Brain pericyte (primary cell): ENCODE results near the gene HRAS.
"Not testable (repeated sequence)": the region's sequence is repeated elsewhere in the genome, so short reads cannot be mapped to it uniquely, and the experiment has no call there.

ENCODE experiments used
- DNase-seq: peaks from one replicate; pipeline ENCODE4 v3.0.0-alpha.2; 2012; ENCODE audit warnings: low read depth, low spot score

The HRAS gene

GRCh38 chr11:535519-536454 is at the start of gene HRAS:
HRAS (minus strand) TSS chr11:535576.
- DNase-seq, result peak; percentile 88

GRCh38 chr11:584287-584686 is 48.9 kb upstream of the HRAS start:
- no peak for DNase-seq

- no peak for DNase-seq
These were observed 46.4 kb upstream of the HRAS start for GRCh38 chr11:581752-582151.

- DNase-seq, result no peak
These were observed 46.0 kb upstream of the HRAS start for GRCh38 chr11:581342-581741.

GRCh38 chr11:579830-580601 is 44.6 kb upstream of the HRAS start:
- DNase-seq, result no peak

GRCh38 chr11:578276-579035 is 43.1 kb upstream of the HRAS start:
- no peak for DNase-seq

GRCh38 chr11:577611-577894 is 42.2 kb upstream of the HRAS start:
- no peak for DNase-seq

- no peak for DNase-seq
These were observed 41.6 kb upstream of the HRAS start for GRCh38 chr11:576811-577610.

GRCh38 chr11:575996-576768 is 40.8 kb upstream of the HRAS start, which contains the start of gene PHRF1:
PHRF1 (plus strand) TSS chr11:576470; CDS start chr11:581513, 5,043 bp downstream.
- peak; percentile 83 for DNase-seq

- DNase-seq, result no peak
These were observed 40.1 kb upstream of the HRAS start for GRCh38 chr11:575313-575995.

GRCh38 chr11:574632-575312 is 39.4 kb upstream of the HRAS start:
- no peak for DNase-seq

- DNase-seq, result not testable (repeated sequence)
These were observed 38.7 kb upstream of the HRAS start for GRCh38 chr11:574031-574570.

- DNase-seq, result no peak
These were observed 37.9 kb upstream of the HRAS start for GRCh38 chr11:573146-573759.

GRCh38 chr11:571802-572185 is 36.4 kb upstream of the HRAS start:
- DNase-seq, result no peak

GRCh38 chr11:569158-569885 is 33.9 kb upstream of the HRAS start:
- DNase-seq, result no peak

GRCh38 chr11:568306-569157 is 33.2 kb upstream of the HRAS start:
- no peak for DNase-seq
